Measurements from ENCODE around the gene MCTP1.

DNA sequence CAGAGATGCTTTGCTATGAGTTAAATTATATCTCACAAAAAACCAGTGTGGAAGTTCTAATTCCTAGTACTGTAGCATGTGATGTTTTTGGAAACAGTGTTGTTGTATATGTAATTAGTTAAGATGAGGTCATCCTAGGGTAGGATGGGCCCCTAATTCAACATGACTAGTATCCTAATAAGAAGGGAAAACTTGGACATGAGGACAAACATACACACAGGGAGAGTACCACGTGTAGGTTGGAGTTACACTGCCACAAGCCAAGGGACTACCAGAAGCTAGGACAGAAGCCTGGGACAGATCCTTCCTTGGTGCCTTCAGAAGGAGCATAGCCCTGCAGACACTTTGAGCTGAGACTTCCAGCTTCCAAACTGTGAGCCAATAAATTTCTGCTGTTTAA lies 234.2 kb downstream of the MCTP1 start:
- TF ChIP-seq, protein P1, sequence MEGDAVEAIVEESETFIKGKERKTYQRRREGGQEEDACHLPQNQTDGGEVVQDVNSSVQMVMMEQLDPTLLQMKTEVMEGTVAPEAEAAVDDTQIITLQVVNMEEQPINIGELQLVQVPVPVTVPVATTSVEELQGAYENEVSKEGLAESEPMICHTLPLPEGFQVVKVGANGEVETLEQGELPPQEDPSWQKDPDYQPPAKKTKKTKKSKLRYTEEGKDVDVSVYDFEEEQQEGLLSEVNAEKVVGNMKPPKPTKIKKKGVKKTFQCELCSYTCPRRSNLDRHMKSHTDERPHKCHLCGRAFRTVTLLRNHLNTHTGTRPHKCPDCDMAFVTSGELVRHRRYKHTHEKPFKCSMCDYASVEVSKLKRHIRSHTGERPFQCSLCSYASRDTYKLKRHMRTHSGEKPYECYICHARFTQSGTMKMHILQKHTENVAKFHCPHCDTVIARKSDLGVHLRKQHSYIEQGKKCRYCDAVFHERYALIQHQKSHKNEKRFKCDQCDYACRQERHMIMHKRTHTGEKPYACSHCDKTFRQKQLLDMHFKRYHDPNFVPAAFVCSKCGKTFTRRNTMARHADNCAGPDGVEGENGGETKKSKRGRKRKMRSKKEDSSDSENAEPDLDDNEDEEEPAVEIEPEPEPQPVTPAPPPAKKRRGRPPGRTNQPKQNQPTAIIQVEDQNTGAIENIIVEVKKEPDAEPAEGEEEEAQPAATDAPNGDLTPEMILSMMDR (IDR thresholded peaks at IDR 0.05; ENCODE audit: low read depth, low read length, poor library complexity, severe bottlenecking) = no peak
- no peak for TF ChIP-seq EZH2phosphoT487 (IDR thresholded peaks at IDR 0.05; ENCODE audit: borderline replicate concordance, low read length)
